A673 (cell line): Measurements from ENCODE around the gene MAP3K7.

ENCODE experiments used
- EZH2 ChIP-seq: fragments of 200-600 bp; sonication (generic); IDR thresholded peaks from 2 replicates; pipeline ENCODE4 v1.6.1; 2017; ENCODE audit warnings: borderline replicate concordance, low read depth, mild to moderate bottlenecking, mixed read lengths, antibody characterized with exemption, low read length; ENCODE audit not compliant: poor library complexity, severe bottlenecking
- TF ChIP-seq, protein P1 (sequence below): fragments of 300-800, 200-600 bp; sonication (generic); conservative IDR thresholded peaks from 2 replicates; pipeline ENCODE4 v1.5.1; 2017; ENCODE audit warnings: low read depth, mild to moderate bottlenecking, antibody characterized with exemption, low read length, moderate library complexity, mixed read lengths

DNA sequence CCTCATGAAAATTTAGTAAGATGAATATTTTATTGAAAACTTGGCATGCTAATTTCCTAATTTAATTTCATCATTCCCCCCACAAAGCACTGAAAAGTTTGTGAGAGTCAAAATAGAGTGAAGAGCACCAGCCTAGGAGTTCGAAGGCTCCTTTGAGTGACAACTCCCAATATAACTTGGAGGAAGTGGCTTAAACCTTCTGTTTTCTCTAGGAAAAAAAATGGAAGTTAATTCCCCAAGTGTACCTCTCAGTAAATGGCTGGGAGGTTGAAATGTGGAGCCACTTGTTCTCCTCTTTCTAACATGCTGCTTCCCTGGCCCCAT, 107.3 kb downstream of the MAP3K7 start:
- TF ChIP-seq, protein P1, sequence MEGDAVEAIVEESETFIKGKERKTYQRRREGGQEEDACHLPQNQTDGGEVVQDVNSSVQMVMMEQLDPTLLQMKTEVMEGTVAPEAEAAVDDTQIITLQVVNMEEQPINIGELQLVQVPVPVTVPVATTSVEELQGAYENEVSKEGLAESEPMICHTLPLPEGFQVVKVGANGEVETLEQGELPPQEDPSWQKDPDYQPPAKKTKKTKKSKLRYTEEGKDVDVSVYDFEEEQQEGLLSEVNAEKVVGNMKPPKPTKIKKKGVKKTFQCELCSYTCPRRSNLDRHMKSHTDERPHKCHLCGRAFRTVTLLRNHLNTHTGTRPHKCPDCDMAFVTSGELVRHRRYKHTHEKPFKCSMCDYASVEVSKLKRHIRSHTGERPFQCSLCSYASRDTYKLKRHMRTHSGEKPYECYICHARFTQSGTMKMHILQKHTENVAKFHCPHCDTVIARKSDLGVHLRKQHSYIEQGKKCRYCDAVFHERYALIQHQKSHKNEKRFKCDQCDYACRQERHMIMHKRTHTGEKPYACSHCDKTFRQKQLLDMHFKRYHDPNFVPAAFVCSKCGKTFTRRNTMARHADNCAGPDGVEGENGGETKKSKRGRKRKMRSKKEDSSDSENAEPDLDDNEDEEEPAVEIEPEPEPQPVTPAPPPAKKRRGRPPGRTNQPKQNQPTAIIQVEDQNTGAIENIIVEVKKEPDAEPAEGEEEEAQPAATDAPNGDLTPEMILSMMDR: no peak
- no peak for TF ChIP-seq EZH2
